Stimulated activated CD8-positive, alpha-beta memory T cell treated with anti-CD3 and anti-CD28 coated beads, Interleukin-4, amount 100 ng/mL, for 24 hours (primary cell): ENCODE data around the gene DIPK1A.

ENCODE experiments used
- DNase-seq: peaks from one replicate; pipeline ENCODE4 v3.0.0-alpha.2; 2020; ENCODE audit warnings: low read depth

Gene DIPK1A

GRCh38 chr1:92952714-92953113, 8.5 kb downstream of the DIPK1A start:
- no peak for DNase-seq

DNA sequence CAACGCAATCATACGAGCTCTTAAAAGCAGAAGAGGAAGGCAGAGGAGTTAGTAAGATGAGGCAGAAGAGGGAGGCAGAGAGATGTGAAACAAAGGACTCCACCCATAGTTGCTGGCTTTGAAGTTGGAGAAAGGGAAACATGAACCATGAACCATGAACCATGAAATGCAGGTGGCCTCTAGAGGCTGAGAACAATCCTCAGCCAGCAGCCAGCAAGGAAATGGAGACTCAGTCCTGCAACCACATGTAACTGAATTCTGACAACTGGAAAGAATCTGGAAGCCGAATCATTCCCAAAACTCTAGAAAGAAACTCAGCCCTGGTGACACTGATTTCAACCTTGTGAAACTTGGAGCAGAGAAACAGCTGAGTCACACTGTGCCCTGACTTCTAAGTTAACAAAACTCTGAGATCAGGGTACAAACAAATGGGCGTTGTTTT, 10.1 kb downstream of the DIPK1A start:
- DNase-seq = no peak

DNA sequence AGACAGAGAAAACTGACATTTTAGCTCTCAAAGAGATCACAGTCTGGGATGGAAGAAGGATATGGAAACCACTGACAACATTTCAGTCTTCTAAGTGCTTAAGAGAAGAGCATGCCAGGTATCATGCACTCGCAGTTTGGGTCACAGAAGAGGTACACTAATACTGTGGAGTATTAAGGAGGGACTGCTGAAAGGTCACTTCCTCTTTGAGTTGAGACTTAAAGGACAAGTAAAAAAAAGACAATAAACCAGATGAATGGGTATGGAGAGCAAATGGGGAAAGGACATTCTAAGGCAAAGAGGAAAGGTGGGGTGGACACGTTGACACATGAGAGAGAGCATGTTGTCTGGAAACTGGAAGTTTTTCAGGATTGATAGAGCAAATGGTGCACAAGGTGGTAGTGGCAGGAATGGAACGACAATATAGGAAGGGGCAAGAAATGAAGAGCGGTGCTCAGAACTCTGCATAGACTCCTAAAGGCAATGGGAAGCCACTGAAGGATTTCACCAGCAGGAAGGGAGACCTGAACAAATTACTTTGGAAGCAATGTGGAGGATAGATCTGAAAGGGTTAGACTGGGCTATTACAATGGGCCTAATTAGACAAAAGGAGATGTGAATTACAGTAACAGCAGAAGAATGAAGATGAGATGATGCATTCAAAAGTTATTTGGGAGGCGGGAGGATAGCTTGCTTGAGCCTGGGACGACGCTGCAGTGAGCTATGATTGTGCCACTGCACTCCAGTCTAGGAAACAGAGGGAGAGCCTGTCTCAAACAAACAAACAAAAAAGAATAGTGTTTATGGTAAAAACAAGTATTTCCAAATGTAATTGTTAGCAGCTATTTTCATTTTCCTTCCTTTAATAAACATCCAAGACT, 11.1 kb downstream of the DIPK1A start:
- no peak for DNase-seq

GRCh38 chr1:92948071-92948470, 13.2 kb downstream of the DIPK1A start:
- DNase-seq = no peak

GRCh38 chr1:92945748-92946270, 15.5 kb downstream of the DIPK1A start:
- no peak for DNase-seq

DNA sequence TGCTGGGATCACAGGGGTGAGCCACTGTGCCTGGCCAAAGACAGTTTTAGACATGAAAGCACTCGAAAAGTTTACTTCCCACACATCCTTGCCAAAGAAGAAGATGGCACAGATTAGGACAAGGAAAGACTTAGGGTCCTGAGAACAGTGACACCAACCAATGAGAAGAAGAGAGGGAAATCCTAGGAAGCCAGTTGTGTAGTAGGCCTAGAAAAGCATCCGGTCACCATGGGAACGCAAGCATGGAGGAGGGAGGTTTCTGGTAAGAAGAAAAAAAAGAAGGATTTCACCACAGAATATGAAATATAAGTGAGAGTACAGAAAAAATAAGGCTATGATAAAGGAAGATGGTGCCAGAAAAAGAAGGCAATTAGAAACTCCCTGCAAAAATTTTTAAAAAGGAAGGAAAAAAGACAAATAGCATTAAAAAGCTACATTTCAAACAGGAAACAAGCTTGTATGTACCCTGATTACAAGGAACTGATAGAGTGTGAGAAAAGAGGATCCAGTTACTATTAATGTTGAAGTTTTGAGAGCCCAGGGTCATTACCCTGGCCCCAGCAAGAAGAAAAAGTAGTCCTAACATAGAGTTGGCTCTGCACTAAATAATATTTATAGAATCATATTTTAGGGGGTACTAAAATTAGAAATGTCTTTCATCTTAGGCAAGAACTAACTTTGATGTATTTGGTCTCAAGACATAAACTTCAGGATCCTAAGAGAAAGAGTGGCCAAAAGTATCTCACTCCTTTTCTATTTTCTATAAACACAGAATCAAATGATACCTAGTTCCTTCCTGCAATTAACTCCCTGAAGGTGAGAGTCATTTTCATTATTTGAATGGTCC, 16.1 kb downstream of the DIPK1A start:
- no peak for DNase-seq

DNA sequence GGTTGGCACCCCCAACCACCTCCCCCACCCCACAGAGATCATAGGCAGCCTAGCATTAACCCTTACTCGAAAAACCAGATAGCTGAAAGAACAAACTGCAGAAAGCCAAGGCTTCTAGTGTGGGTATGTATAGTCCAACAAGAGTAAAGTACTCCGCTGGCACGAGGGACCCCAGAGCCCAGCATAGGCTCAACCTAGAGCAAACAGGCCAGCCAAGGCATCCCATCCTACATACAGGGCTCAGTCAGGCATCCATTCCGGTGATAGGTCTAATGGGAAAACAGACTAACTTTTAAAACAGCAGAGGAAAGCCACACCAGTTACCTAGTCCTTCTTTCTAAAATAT, 17.8 kb downstream of the DIPK1A start:
- no peak for DNase-seq

DNA sequence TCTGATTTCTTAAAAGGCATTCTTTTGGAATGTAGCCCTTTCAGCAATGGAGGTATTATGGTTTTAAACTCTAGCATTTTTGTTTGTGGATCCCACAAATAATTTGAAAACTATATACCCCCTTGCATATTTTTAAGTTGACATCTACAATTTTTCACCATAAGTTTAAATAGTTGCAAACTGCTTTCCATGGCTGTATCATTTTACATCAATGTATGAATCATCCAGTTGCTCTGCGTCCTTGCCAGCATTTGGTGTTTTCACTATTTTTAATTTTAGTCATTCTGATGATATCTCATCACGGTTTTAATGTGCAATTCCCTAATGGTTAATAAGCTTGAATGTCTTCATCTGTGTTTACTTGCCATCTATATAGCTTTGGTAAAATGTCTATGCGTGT, 20.7 kb downstream of the DIPK1A start:
- no peak for DNase-seq

- DNase-seq = no peak
Measured at GRCh38 chr1:92937731-92938130, 23.5 kb downstream of the DIPK1A start.

DNA sequence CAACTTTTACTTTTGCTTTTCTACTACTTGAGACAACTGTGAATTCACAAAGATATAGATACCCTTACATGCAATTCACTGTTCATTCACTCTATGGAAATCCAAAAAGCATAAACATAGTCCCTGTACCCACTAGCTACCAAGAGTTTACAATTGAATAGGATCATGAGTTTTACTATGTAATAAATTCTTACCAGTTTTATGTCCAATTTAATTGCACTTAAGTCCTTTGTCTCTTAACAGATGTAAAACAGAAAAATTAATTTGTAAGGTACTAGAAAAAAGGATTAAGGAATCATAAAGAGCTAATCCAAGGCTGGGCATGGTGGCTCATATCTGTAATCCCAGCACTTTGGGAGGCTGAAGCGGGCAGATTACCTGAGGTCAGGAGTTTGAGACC, 24.4 kb downstream of the DIPK1A start:
- no peak for DNase-seq

- DNase-seq = no peak
Measured at GRCh38 chr1:92934395-92935378, 26.6 kb downstream of the DIPK1A start.

- DNase-seq = no peak
Measured at GRCh38 chr1:92933459-92933858, 27.8 kb downstream of the DIPK1A start.

DNA sequence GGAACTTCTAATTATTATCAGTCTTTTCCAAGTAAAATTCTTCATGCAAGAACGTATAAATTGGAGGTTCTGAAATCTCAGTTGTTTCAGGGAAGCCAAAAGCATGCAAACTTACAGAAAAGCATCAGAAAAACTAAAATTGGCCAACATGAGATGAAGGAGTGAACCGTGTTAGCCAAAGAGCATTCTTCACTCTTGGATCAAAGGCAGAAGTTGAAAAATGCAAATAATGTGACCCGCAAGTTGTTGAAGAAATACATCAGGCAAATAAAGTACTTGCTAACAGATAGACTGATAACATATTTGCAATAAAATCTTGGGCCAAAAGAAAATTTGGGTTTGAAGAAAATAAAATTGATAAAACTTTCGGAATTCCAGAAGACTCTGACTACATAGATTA, 29.6 kb downstream of the DIPK1A start:
- DNase-seq = no peak

GRCh38 chr1:92929461-92929860, 31.8 kb downstream of the DIPK1A start:
- no peak for DNase-seq

DNA sequence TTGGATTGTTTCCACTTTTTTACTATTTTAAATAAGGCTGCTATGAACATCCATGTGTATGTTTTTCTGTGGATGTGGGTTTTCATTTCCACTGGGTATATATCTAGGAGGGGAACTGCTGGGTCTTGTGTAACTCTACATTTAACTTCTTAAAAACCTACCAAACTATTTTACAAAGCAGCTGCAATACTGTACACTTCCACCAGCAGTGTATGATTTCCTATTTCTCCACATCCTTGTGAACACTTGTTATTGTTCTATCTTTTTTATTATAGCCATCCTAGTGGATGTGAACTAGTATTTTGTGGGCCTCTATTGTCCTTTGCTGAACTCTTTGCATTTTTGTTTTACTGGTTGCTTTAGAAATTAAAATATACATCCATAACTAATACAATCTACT, 33.4 kb downstream of the DIPK1A start:
- no peak for DNase-seq

DNA sequence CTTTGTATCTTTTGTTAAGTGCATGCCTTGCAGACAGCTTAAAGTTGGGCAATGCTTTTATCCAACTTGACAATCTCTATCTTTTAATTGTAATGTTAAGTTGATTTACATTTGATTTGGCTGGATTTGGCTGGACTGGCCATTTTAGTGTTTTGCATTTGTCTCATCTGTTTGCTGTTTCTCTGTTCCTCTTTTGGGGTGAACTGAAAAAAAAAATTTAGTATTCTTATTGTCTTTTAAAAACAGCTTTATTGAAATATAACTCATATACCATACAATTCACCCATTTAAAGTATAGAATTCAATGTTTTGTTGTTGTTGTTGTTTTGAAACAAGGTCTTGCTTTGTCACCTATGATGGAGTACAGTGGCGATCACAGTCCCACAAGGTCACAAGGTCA, 34.4 kb downstream of the DIPK1A start:
- no peak for DNase-seq

DNA sequence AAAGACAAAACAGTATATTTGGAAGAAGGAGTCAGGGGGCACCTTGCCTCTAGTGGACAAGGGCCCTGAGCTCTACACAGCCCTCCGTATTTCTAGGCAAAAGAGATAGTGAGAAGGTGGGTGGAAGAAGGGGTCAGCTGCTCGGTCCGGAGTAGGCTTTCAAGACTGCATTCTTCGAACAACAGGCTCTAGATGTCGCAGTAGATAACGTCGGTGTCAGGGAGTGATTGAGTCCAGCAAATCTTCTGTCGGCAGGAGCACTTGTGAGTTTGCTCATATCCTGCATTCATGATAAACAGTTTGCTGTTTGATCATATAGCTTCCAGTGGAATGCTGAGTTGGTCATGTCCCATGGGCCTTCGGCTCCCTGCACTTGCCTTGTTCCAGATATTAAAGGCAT, 36.8 kb downstream of the DIPK1A start:
- DNase-seq = no peak

DNA sequence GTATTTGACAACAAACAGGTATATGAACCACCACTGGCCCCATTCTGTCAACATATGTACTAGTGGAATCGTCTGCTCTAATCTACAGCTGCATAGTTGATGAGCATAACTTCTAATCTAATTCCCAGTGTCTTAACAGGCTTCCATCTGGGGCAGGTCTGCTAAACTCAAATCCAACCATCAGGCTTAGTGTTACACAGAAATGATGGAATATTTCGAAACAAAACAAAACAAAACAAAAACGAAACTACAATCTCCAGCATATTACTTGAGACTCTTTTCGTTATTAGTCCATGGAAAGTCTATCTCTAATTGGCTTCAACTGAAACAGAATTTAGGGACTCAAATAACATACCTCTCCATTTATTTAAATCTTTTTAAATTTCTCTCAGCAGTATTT, 37.6 kb downstream of the DIPK1A start:
- no peak for DNase-seq

- no peak for DNase-seq
Measured at GRCh38 chr1:92922356-92923035, 38.8 kb downstream of the DIPK1A start.

DNA sequence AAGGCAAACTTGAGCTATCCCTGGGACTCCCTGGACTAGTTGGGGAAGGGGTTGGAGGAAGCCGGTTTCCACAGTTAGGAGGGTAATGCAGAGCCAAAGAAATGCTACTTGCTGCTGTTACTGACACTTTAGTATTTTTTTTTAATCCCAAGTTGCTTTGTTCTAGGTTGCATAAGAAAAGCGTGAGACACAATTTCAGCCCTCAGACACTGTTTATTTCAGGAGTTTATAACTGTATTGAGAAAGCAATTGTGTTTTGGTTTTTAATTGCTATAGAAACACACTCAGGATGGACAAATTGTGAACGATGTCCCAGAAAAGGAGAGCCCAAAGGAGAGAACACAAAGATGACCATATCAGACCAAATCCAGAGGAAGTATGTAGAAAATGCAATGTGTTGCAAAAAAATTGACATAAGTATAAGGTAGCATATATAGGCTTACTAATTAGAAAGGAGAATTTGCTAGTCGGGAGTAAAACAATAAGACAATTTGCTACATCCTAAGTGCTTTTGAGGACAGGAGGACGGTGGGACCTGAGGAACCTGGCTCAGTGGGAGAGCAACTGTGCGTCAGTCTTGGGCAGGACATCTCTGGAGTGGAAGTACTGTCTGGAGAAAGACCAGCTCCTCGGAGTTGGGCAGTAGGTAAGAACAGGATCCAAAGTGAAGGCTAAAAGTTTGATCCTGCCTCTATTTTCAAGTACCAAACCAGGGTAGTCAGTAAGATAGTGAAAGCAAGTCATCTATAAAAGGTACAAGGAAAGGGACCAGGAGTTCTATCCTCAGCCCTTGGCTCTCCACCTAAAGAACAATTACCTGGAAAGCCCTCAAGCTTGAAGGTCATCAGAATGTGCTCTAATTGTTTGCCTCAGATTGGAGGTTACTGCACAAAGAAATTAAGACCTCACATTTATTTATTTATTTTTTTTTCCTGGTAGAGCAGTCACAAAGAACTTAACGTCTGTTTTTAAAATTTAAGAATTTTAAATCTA, 39.9 kb downstream of the DIPK1A start:
- no peak for DNase-seq
